ENCODE results near the gene CNMD. TPM values are rescaled to one million over a fixed set of nuclear protein-coding genes. Genes with fewer than 3 reads are reported as not detected.

The CNMD gene
- total RNA-seq (2012; rRNA removed), result not detected in 2 replicates
- not detected in 2 replicates for polyA plus RNA-seq (2012; rRNA removed)
- not detected in 2 replicates for polyA plus RNA-seq (2012; cell fraction: cytosol; rRNA removed)
- polyA plus RNA-seq (2012; cell fraction: nucleus; rRNA removed; ENCODE audit: low replicate concordance), result not detected in 2 replicates
- Bru-seq, nascent RNA, result not detected
- BruChase-seq, experiment 1, labeled RNA remaining after a 6-hour chase, result not detected
- not detected for BruChase-seq, experiment 2, labeled RNA remaining after a 2-hour chase
- long read RNA-seq, result 0 reads

- H3K4me1 ChIP-seq (ENCODE audit: control insufficient read depth, insufficient read depth, low read length), result no peaks in the 10 kb centered on the region; the same call in 1 of the 2 replicates
- in situ Hi-C loops (cut with MboI; ENCODE audit: low sequenced_read_pairs), result no loop called here
- no TSS peak for BruUV-seq (replicated peaks)
- dilution Hi-C loops (cut with HindIII; ENCODE audit: low sequenced_read_pairs, unreplicated experiment), result no loop called here
- no peaks in the 10 kb centered on the region for H3K9me1 ChIP-seq (ENCODE audit: insufficient read depth, low read length)
- H2AK5ac ChIP-seq (ENCODE audit: low read depth, low read length), result no peak within 1 kb of the TSS
- no peak within 1 kb of the TSS for H3K14ac ChIP-seq (replicated peaks; ENCODE audit: low read depth, low read length)
- DNase-seq (no peak), ATAC-seq (ENCODE audit: low read depth) (no peak)
- ChIA-PET POLR2A (ENCODE audit: unreplicated experiment) (no interaction called here), CTCF (no interaction called here)
- H3K4me2 ChIP-seq (ENCODE audit: low read depth, low read length), result peak within 1 kb of the TSS; percentile 77
- WGBS, 2 experiments (ENCODE audit: extremely low coverage in 2 of 2, insufficient read length in 1 of 2), result 6% methylated on average over 9 of the region's 34 CpGs; no CpG with 5 or more reads in 1 of the 2 experiments
- no peak for TF ChIP-seq BHLHE40 (IDR thresholded peaks at IDR 0.05; ENCODE audit: low read depth, low read length)
- no peak within 1 kb of the TSS for H3K27ac ChIP-seq (ENCODE audit: insufficient read depth, low read length)
- no peak within 1 kb of the TSS for H2BK15ac ChIP-seq (ENCODE audit: low read depth, low read length)
- H3K56ac ChIP-seq (ENCODE audit: extremely low read depth, insufficient read depth, low read length), result no peak within 1 kb of the TSS
- no peak within 1 kb of the TSS for H2AK9ac ChIP-seq (replicated peaks; ENCODE audit: low read depth, low read length, poor library complexity)
- peak within 1 kb of the TSS; percentile 51; the same call in 1 of the 2 replicates for H3K23ac ChIP-seq (ENCODE audit: low read depth, low read length)
- no peak within 1 kb of the TSS for H2BK120ac ChIP-seq (ENCODE audit: low read depth, low read length)
- H3K27me3 ChIP-seq (ENCODE audit: control insufficient read depth, insufficient read depth, low read length), result peaks cover 27% of the 10 kb centered on the region
- no peak within 1 kb of the TSS for H4K8ac ChIP-seq (ENCODE audit: low read depth in 2 of 2, low read length in 2 of 2)
- H4K91ac ChIP-seq (ENCODE audit: insufficient read depth, low read depth, low read length), result no peak within 1 kb of the TSS
- no peak within 1 kb of the TSS for H2BK5ac ChIP-seq (ENCODE audit: low read depth, low read length, poor library complexity, severe bottlenecking)
- H3K9me3 ChIP-seq (ENCODE audit: control insufficient read depth, insufficient read depth, low read length), result no peaks in the 10 kb centered on the region
- no peaks in the 10 kb centered on the region for H3K36me3 ChIP-seq (ENCODE audit: control insufficient read depth, insufficient read depth, low read length)
- no peaks in the 10 kb centered on the region for H3K79me1 ChIP-seq (ENCODE audit: low read depth in 1 of 2, low read length in 2 of 2)
- H4K5ac ChIP-seq (ENCODE audit: low read depth, low read length), result no peak within 1 kb of the TSS
- H3K4me3 ChIP-seq (ENCODE audit: insufficient read depth, low read depth, low read length), result peak within 1 kb of the TSS; percentile 23; the same call in 1 of the 2 replicates
- H3K9ac ChIP-seq (ENCODE audit: low read depth, low read length), result no peak within 1 kb of the TSS
- no peak within 1 kb of the TSS for H3K4ac ChIP-seq (ENCODE audit: low read depth, low read length)
- H3K18ac ChIP-seq (ENCODE audit: low read depth, low read length), result no peak within 1 kb of the TSS
- intact Hi-C loops (cut with micrococcal nuclease), result no loop called here
- H2BK20ac ChIP-seq (ENCODE audit: low read depth, low read length), result no peak within 1 kb of the TSS
- no peaks in the 10 kb centered on the region for H4K20me1 ChIP-seq (ENCODE audit: insufficient read depth, low read length)
- H2AFZ ChIP-seq (replicated peaks; ENCODE audit: low read length, poor library complexity), result peak within 1 kb of the TSS; percentile 85
Measured at GRCh38 chr13:52739468-52740071, at the start of gene CNMD. Gene CNMD (minus strand): TSS chr13:52739820. CDS start chr13:52739701, 119 bp downstream.
